ENCODE data around the gene NPHP4. TPM values are rescaled to one million over a fixed set of nuclear protein-coding genes. Genes with fewer than 3 reads are reported as not detected.

The NPHP4 gene
- total and polyA plus RNA-seq, 2 donors (not counting 3 experiments of a cell fraction or from before 2014, with no cell fraction given) = 4.4 to 11.7 TPM

GRCh38 chr1:5907966-5908365, 84.3 kb downstream of the NPHP4 start:
- no peaks in the 10 kb centered on the region for H3K9me1 ChIP-seq (replicated peaks; ENCODE audit: control insufficient read depth, extremely low read depth, insufficient read depth, low read length)
- no peaks in the 10 kb centered on the region for H3K27me3 ChIP-seq (ENCODE audit: control insufficient read depth in 2 of 2, insufficient read depth in 2 of 2, low read length in 2 of 2)
- no peak for TF ChIP-seq EZH2 (IDR thresholded peaks at IDR 0.05; ENCODE audit: borderline replicate concordance, low read depth, low read length, severe bottlenecking)
- TF ChIP-seq GATA2 (IDR thresholded peaks at IDR 0.05; ENCODE audit: insufficient read depth, insufficient read length, low read depth, low read length) = no peak
- TF ChIP-seq, protein P1, sequence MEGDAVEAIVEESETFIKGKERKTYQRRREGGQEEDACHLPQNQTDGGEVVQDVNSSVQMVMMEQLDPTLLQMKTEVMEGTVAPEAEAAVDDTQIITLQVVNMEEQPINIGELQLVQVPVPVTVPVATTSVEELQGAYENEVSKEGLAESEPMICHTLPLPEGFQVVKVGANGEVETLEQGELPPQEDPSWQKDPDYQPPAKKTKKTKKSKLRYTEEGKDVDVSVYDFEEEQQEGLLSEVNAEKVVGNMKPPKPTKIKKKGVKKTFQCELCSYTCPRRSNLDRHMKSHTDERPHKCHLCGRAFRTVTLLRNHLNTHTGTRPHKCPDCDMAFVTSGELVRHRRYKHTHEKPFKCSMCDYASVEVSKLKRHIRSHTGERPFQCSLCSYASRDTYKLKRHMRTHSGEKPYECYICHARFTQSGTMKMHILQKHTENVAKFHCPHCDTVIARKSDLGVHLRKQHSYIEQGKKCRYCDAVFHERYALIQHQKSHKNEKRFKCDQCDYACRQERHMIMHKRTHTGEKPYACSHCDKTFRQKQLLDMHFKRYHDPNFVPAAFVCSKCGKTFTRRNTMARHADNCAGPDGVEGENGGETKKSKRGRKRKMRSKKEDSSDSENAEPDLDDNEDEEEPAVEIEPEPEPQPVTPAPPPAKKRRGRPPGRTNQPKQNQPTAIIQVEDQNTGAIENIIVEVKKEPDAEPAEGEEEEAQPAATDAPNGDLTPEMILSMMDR (IDR thresholded peaks at IDR 0.05; ENCODE audit: extremely low read depth in 1 of 2, insufficient read depth in 1 of 2, low read depth in 1 of 2, low read length in 2 of 2) = no peak
- no peak for TF ChIP-seq MYC (IDR thresholded peaks at IDR 0.05; ENCODE audit: low read depth, low read length)
- no peak for TF ChIP-seq POLR2AphosphoS5 (IDR thresholded peaks at IDR 0.05; ENCODE audit: insufficient read depth, low read depth, low read length)
- TF ChIP-seq JUN (IDR thresholded peaks at IDR 0.05; ENCODE audit: borderline replicate concordance, insufficient read depth, insufficient read length, low read depth) = no peak
- TF ChIP-seq, protein P2, sequence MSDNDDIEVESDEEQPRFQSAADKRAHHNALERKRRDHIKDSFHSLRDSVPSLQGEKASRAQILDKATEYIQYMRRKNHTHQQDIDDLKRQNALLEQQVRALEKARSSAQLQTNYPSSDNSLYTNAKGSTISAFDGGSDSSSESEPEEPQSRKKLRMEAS (IDR thresholded peaks at IDR 0.05; ENCODE audit: insufficient read depth, insufficient read length) = no peak
- TF ChIP-seq POLR2A (IDR thresholded peaks at IDR 0.05; ENCODE audit: low read depth, low read length) = no peak
- TF ChIP-seq FOS (IDR thresholded peaks at IDR 0.05; ENCODE audit: borderline replicate concordance, insufficient read depth, low read length) = no peak
- no peaks in the 10 kb centered on the region for H3K36me3 ChIP-seq (ENCODE audit: control insufficient read depth in 2 of 2, extremely low read depth in 1 of 2, insufficient read depth in 2 of 2, low read length in 2 of 2)
- H3K9ac ChIP-seq (replicated peaks; ENCODE audit: extremely low read depth, insufficient read depth, low read length) = no peak overlapping the region
- H3K79me2 ChIP-seq (ENCODE audit: control insufficient read depth, insufficient read depth, low read length) = no peaks in the 10 kb centered on the region
- no peaks in the 10 kb centered on the region for H4K20me1 ChIP-seq (replicated peaks; ENCODE audit: control insufficient read depth, extremely low read depth, insufficient read depth, low read length)
- POLR2A ChIA-PET = no interaction called here
- dilution Hi-C loops (cut with MboI; ENCODE audit: extremely low pct_ligation_motif_present, low sequenced_read_pairs) = no loop called here
- H3K4me2 ChIP-seq (ENCODE audit: insufficient read depth, low read length) = no peak overlapping the region
- no peak overlapping the region for H3K27ac ChIP-seq (ENCODE audit: insufficient read depth, low read depth, low read length)
- BruUV-seq (replicated peaks) = no TSS peak
- intact Hi-C loops (cut with micrococcal nuclease) = no loop called here
- CTCF ChIA-PET = no interaction called here
- no peaks in the 10 kb centered on the region for H3K9me3 ChIP-seq (replicated peaks; ENCODE audit: control insufficient read depth, insufficient read depth, low read length)
- H2AFZ ChIP-seq (ENCODE audit: low read depth, low read length) = no peak overlapping the region
- H3K4me1 ChIP-seq (ENCODE audit: control insufficient read depth, extremely low read depth, insufficient read depth, low read length) = no peaks in the 10 kb centered on the region
- DNase-seq (ENCODE audit: low read depth, low spot score) (no peak), FAIRE-seq (no peak)
- H3K4me3 ChIP-seq (replicated peaks in 1 of 3; ENCODE audit: insufficient read depth in 1 of 3, low read depth in 1 of 3, low read length in 3 of 3) = no peak overlapping the region

Data from endothelial cell of umbilical vein (primary cell).